ENCODE data around the gene ADGRL3. TPM values are rescaled to one million over a fixed set of nuclear protein-coding genes. Genes with fewer than 3 reads are reported as not detected.
"Not testable (repeated sequence)": the region's sequence is repeated elsewhere in the genome, so short reads cannot be mapped to it uniquely, and the experiment has no call there.

Gene ADGRL3
- total RNA-seq, 1 donor from 2014 or later: 18.7 TPM

DNA sequence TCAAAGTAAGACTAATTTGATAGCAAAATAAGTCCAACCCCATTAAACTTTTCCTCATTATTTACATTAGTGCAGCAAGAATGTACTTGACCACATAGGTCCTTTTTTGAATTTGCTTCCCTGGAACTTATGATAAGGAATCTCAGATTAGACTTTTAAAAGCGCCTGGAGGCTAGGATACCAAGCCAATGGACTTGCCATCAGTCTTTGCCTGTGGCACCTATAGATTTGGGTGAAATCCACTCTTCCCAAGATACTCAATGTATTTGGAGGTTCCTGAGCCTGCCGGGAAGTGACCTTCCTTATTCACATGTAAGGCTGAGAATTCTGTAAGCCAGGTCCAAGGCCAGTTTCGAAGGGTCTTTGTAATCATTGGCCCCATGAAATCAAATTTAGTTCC is 553.6 kb downstream of the ADGRL3 start:
- H3K4me3 Mint-ChIP-seq (ENCODE audit: unreplicated experiment): no peak overlapping the region
- no peaks in the 10 kb centered on the region for H3K4me1 Mint-ChIP-seq (ENCODE audit: unreplicated experiment)

DNA sequence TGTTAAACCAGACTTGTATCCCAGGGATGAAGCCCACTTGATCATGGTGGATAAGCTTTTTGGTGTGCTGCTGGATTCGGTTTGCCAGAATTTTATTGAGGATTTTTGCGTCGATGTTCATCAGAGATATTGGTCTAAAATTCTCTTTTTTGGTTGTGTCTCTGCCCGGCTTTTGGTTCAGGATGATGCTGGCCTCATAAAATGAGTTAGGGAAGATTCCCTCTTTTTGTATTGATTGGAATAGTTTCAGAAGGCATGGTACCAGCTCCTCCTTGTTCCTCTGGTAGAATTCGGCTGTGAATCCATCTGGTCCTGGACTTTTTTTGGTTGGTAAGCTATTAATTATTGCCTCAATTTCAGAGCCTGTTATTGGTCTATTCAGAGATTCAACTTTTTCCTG is 556.8 kb downstream of the ADGRL3 start:
- not testable (repeated sequence) for H3K27ac Mint-ChIP-seq (ENCODE audit: unreplicated experiment); H3K4me1 Mint-ChIP-seq (ENCODE audit: unreplicated experiment); H3K36me3 Mint-ChIP-seq (ENCODE audit: unreplicated experiment); H3K27me3 Mint-ChIP-seq (ENCODE audit: unreplicated experiment); H3K4me3 Mint-ChIP-seq (ENCODE audit: unreplicated experiment); DNase-seq (ENCODE audit: extremely low spot score, unreplicated experiment)
- peaks cover 15% of the 10 kb centered on the region for H3K9me3 Mint-ChIP-seq (ENCODE audit: unreplicated experiment)

More for the DNA sequence above, 553.6 kb downstream of the ADGRL3 start:
- no peaks in the 10 kb centered on the region for H3K9me3 Mint-ChIP-seq (ENCODE audit: unreplicated experiment)
- H3K36me3 Mint-ChIP-seq (ENCODE audit: unreplicated experiment): no peaks in the 10 kb centered on the region
- DNase-seq (ENCODE audit: extremely low spot score, unreplicated experiment): no peak
- TF ChIP-seq, protein P1, sequence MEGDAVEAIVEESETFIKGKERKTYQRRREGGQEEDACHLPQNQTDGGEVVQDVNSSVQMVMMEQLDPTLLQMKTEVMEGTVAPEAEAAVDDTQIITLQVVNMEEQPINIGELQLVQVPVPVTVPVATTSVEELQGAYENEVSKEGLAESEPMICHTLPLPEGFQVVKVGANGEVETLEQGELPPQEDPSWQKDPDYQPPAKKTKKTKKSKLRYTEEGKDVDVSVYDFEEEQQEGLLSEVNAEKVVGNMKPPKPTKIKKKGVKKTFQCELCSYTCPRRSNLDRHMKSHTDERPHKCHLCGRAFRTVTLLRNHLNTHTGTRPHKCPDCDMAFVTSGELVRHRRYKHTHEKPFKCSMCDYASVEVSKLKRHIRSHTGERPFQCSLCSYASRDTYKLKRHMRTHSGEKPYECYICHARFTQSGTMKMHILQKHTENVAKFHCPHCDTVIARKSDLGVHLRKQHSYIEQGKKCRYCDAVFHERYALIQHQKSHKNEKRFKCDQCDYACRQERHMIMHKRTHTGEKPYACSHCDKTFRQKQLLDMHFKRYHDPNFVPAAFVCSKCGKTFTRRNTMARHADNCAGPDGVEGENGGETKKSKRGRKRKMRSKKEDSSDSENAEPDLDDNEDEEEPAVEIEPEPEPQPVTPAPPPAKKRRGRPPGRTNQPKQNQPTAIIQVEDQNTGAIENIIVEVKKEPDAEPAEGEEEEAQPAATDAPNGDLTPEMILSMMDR (IDR thresholded peaks at IDR 0.05): no peak
- no peak overlapping the region for H3K27ac Mint-ChIP-seq (ENCODE audit: unreplicated experiment)
- no peaks in the 10 kb centered on the region for H3K27me3 Mint-ChIP-seq (ENCODE audit: unreplicated experiment)

DNA sequence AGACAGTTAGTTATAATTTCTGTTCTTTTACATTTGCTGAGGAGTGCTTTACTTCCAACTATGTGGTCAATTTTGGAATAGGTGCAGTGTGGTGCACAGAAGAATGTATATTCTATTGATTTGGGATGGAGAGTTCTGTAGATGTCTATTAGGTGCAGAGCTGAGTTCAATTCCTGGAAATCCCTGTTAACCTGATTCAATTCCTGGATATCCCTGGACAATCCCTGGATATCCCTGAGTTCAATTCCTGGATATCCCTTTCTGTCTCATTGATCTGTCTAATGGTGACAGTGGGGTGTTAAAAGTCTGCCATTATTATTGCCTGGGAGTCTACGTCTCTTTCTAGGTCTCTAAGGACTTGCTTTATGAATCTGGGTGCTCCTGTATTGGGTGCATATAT is 557.9 kb downstream of the ADGRL3 start:
- not testable (repeated sequence) for DNase-seq (ENCODE audit: extremely low spot score, unreplicated experiment); H3K4me1 Mint-ChIP-seq (ENCODE audit: unreplicated experiment); H3K4me3 Mint-ChIP-seq (ENCODE audit: unreplicated experiment); H3K27ac Mint-ChIP-seq (ENCODE audit: unreplicated experiment); H3K27me3 Mint-ChIP-seq (ENCODE audit: unreplicated experiment); H3K36me3 Mint-ChIP-seq (ENCODE audit: unreplicated experiment)
- peaks cover 15% of the 10 kb centered on the region for H3K9me3 Mint-ChIP-seq (ENCODE audit: unreplicated experiment)

DNA sequence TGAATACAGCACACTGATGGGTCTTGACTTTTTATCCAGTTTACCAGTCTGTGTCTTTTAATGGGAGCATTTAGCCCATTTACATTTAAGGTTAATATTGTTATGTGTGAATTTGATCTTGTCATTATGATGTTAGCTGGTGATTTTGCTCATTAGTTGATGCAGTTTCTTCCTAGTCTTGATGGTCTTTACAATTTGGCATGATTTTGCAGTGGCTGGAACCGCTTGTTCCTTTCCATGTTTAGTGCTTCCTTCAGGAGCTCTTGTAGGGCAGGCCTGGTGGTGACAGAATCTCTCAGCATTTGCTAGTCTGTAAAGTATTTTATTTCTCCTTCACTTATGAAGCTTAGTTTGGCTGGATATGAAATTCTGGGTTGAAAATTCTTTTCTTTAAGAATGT is 558.5 kb downstream of the ADGRL3 start:
- H3K4me1 Mint-ChIP-seq (ENCODE audit: unreplicated experiment); DNase-seq (ENCODE audit: extremely low spot score, unreplicated experiment); H3K4me3 Mint-ChIP-seq (ENCODE audit: unreplicated experiment); H3K36me3 Mint-ChIP-seq (ENCODE audit: unreplicated experiment); H3K27ac Mint-ChIP-seq (ENCODE audit: unreplicated experiment); H3K27me3 Mint-ChIP-seq (ENCODE audit: unreplicated experiment): not testable (repeated sequence)
- peaks cover 15% of the 10 kb centered on the region for H3K9me3 Mint-ChIP-seq (ENCODE audit: unreplicated experiment)

DNA sequence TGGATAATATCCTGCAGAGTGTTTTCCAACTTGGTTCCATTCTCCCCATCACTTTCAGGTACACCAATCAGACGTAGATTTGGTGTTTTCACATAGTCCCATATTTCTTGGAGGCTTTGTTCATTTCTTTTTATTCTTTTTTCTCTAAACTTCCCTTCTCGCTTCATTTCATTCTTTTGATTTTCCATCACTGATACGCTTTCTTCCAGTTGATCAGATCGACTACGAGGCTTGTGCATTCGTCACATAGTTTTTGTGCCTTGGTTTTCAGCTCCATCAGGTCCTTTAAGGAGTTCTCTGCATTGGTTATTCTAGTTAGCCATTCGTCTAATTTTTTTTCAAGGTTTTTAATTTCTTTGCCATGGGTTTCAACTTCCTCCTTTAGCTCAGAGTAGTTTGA is 559.1 kb downstream of the ADGRL3 start:
- not testable (repeated sequence) for H3K27me3 Mint-ChIP-seq (ENCODE audit: unreplicated experiment); H3K4me1 Mint-ChIP-seq (ENCODE audit: unreplicated experiment); H3K4me3 Mint-ChIP-seq (ENCODE audit: unreplicated experiment); H3K36me3 Mint-ChIP-seq (ENCODE audit: unreplicated experiment); DNase-seq (ENCODE audit: extremely low spot score, unreplicated experiment); H3K27ac Mint-ChIP-seq (ENCODE audit: unreplicated experiment)
- peaks cover 15% of the 10 kb centered on the region for H3K9me3 Mint-ChIP-seq (ENCODE audit: unreplicated experiment)

DNA sequence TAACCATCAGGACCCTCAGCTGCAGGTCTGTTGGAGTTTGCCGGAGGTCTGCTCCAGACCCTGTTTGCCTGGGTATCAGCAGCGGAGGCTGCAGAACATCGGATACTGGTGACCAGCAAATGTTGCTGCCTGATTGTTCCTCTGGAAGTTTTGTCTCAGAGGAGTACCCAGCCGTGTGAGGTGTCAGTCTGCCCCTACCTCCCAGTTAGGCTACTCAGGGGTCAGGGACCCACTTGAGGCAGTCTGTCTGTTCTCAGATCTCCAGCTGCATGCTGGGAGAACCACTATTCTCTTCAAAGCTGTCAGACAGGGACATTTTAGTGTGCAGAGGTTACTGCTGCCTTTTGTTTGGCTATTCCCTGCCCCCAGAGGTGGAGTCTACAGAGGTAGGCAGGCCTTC is 559.8 kb downstream of the ADGRL3 start:
- H3K9me3 Mint-ChIP-seq (ENCODE audit: unreplicated experiment): peaks cover 15% of the 10 kb centered on the region

DNA sequence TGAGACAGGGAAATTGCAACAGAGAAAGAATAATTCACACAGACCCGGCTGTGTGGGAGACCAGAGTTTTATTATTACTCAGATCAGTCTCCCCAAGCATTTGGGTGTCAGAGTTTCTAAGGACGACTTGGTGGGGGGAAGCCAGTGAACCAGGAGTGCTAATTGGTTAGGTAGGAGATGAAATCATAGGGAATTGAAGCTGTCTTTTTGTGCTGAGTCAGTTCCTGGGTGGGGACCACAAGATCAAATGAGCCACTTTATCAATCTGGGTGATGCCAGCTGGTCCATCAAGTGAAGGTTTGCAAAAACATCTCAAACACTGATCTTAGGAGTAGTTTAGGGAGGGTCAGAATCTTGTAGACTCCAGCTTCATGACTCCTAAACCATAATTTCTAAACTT is 560.7 kb downstream of the ADGRL3 start:
- no peaks in the 10 kb centered on the region for H3K27me3 Mint-ChIP-seq (ENCODE audit: unreplicated experiment)
- DNase-seq (ENCODE audit: extremely low spot score, unreplicated experiment): no peak

More for the DNA sequence above, 559.8 kb downstream of the ADGRL3 start:
- H3K36me3 Mint-ChIP-seq (ENCODE audit: unreplicated experiment); H3K27me3 Mint-ChIP-seq (ENCODE audit: unreplicated experiment); DNase-seq (ENCODE audit: extremely low spot score, unreplicated experiment); H3K4me1 Mint-ChIP-seq (ENCODE audit: unreplicated experiment); H3K27ac Mint-ChIP-seq (ENCODE audit: unreplicated experiment); H3K4me3 Mint-ChIP-seq (ENCODE audit: unreplicated experiment): not testable (repeated sequence)

More for the DNA sequence above, 560.7 kb downstream of the ADGRL3 start:
- no peak overlapping the region for H3K27ac Mint-ChIP-seq (ENCODE audit: unreplicated experiment)
- H3K4me3 Mint-ChIP-seq (ENCODE audit: unreplicated experiment): no peak overlapping the region
- TF ChIP-seq, protein P1 (IDR thresholded peaks at IDR 0.05): no peak
- no peaks in the 10 kb centered on the region for H3K36me3 Mint-ChIP-seq (ENCODE audit: unreplicated experiment)
- no peaks in the 10 kb centered on the region for H3K4me1 Mint-ChIP-seq (ENCODE audit: unreplicated experiment)
- H3K9me3 Mint-ChIP-seq (ENCODE audit: unreplicated experiment): peaks cover 17% of the 10 kb centered on the region

All from osteocyte (in vitro differentiated cells).